GM12878 (cell line): Measurements from ENCODE around the gene SNCG. TPM values are rescaled to one million over a fixed set of nuclear protein-coding genes. Genes with fewer than 3 reads are reported as not detected.
"Not testable (repeated sequence)": the region's sequence is repeated elsewhere in the genome, so short reads cannot be mapped to it uniquely, and the experiment has no call there.

Experiments
- ATAC-seq: fragments of 200-7000 bp; cut with Tn5 transposase; 3 replicates; pipeline ENCODE4 v1.9.1; 2020; ENCODE audit warnings: mild to moderate bottlenecking, moderate library complexity
- BruUV-seq: library from RNA; stranded (reverse); fragments of 400-500 nt; replicated peaks from 2 replicates; lab custom pipeline; 2021; lab: Mats Ljungman, UMichigan
- CTCF ChIA-PET: fragments of 300-600 bp; sonication (Branson Sonifier 250); formaldehyde crosslinking; extraction: SDS; loops from one replicate; lab custom pipeline; 2021; ENCODE audit warnings: inconsistent platforms; lab: Yijun Ruan, JAX
- POLR2A ChIA-PET: fragments of 350-600 bp; formaldehyde crosslinking; extraction: SDS; loops from one replicate; lab custom pipeline; 2021; ENCODE audit warnings: inconsistent platforms; lab: Charles Lee
- RAD21 ChIA-PET: fragments of 300-600 bp; sonication (Branson Sonifier 250); formaldehyde crosslinking; loops from one replicate; lab custom pipeline; 2023; ENCODE audit warnings: antibody characterized with exemption; ENCODE audit not compliant: unreplicated experiment; lab: Charles Lee
- SMC1A ChIA-PET: fragments of 300-600 bp; sonication (Branson Sonifier 250); formaldehyde crosslinking; loops from one replicate; lab custom pipeline; 2023; ENCODE audit not compliant: unreplicated experiment, uncharacterized antibody; lab: Charles Lee
- DNase-seq: peaks from one replicate; pipeline ENCODE4 v3.0.0-alpha.2; 2011; ENCODE audit warnings: low read depth, low spot score
- FAIRE-seq: peaks from 3 replicates; lab custom pipeline; 2011; peaks lifted over from hg19 to GRCh38; lab: Jason Lieb, UNC
- H2AFZ ChIP-seq: 2 replicates; pipeline ENCODE4 v1.6.0; 2011; ENCODE audit warnings: low read depth, low read length, control low read depth; ENCODE audit not compliant: control insufficient read depth
- H3K27ac ChIP-seq: 2 replicates; pipeline ENCODE4 v1.5.1; 2011; ENCODE audit warnings: control low read depth; ENCODE audit not compliant: control insufficient read depth, insufficient read depth
- H3K27me3 ChIP-seq, 2 experiments: replicated peaks in 1 of 2; 2 replicates each; pipeline versions ENCODE4 v1.6.0 to v1.6.1; 2011; ENCODE audit warnings: low read length in 1 of 2; ENCODE audit not compliant: control insufficient read depth in 2 of 2, insufficient read depth in 2 of 2
- H3K36me3 ChIP-seq, 2 experiments: 2 replicates each; pipeline ENCODE4 v1.5.1; 2011; ENCODE audit warnings: low read length in 1 of 2; ENCODE audit not compliant: control insufficient read depth in 2 of 2, insufficient read depth in 2 of 2
- H3K4me1 ChIP-seq: 2 replicates; pipeline ENCODE4 v1.6.1; 2011; ENCODE audit warnings: mild to moderate bottlenecking, low read length, moderate library complexity, mixed read lengths; ENCODE audit not compliant: control insufficient read depth, insufficient read depth
- H3K4me2 ChIP-seq: 2 replicates; pipeline ENCODE4 v1.6.0; 2011; ENCODE audit warnings: control low read depth; ENCODE audit not compliant: control insufficient read depth, insufficient read depth
- H3K4me3 ChIP-seq: fragments of 200-600 bp; sonication (generic); 2 replicates; pipeline ENCODE4 v1.5.1; 2016
- H3K79me2 ChIP-seq: 2 replicates; pipeline ENCODE4 v1.6.0; 2011; ENCODE audit warnings: low read length; ENCODE audit not compliant: control insufficient read depth, insufficient read depth
- H3K9ac ChIP-seq: 2 replicates; pipeline ENCODE4 v1.8.0; 2011; ENCODE audit warnings: low read length, control low read depth, mixed read lengths; ENCODE audit not compliant: control insufficient read depth, insufficient read depth
- H3K9me3 ChIP-seq: replicated peaks from 3 replicates; pipeline ENCODE4 v1.5.1; 2011; ENCODE audit warnings: mild to moderate bottlenecking, low read length; ENCODE audit not compliant: control insufficient read depth, insufficient read depth
- H4K20me1 ChIP-seq: 2 replicates; pipeline ENCODE4 v1.6.0; 2011; ENCODE audit not compliant: control insufficient read depth, insufficient read depth
- ASH2L ChIP-seq: fragments of 300-600, 200-600 bp; sonication (generic); IDR thresholded peaks from 2 replicates; pipeline ENCODE4 v1.6.1; 2017; ENCODE audit warnings: low read depth, mild to moderate bottlenecking, borderline replicate concordance
- ATF7 ChIP-seq: fragments of 450-650 bp; IDR thresholded peaks from 2 replicates; pipeline ENCODE4 v1.6.1; 2016; ENCODE audit warnings: low read depth, mild to moderate bottlenecking
- CREB1 ChIP-seq: IDR thresholded peaks from 2 replicates; pipeline ENCODE4 v1.6.1; 2012; ENCODE audit warnings: low read depth, mild to moderate bottlenecking, inconsistent platforms
- DPF2 ChIP-seq: fragments of 450-650 bp; IDR thresholded peaks from 2 replicates; pipeline ENCODE4 v1.6.1; 2017; ENCODE audit warnings: mild to moderate bottlenecking
- JUNB ChIP-seq: IDR thresholded peaks from 2 replicates; pipeline ENCODE4 v1.6.1; 2016; ENCODE audit warnings: antibody characterized with exemption, mild to moderate bottlenecking
- NFXL1 ChIP-seq: fragments of 450-650 bp; IDR thresholded peaks from 2 replicates; pipeline ENCODE4 v1.6.1; 2017; ENCODE audit warnings: antibody characterized with exemption, mild to moderate bottlenecking, borderline replicate concordance
- PAX8 ChIP-seq: fragments of 450-650 bp; IDR thresholded peaks from 2 replicates; pipeline ENCODE4 v1.6.1; 2017; ENCODE audit warnings: mild to moderate bottlenecking, moderate library complexity
- SIN3A ChIP-seq: IDR thresholded peaks from 2 replicates; pipeline ENCODE4 v1.6.1; 2012; ENCODE audit warnings: low read depth, low read length, improper control_type of control experiment
- ZBED1 ChIP-seq: IDR thresholded peaks from 2 replicates; pipeline ENCODE4 v1.6.1; 2016; ENCODE audit warnings: borderline replicate concordance
- ZZZ3 ChIP-seq: IDR thresholded peaks from 2 replicates; pipeline ENCODE4 v1.6.1; 2011; ENCODE audit warnings: low read depth; ENCODE audit not compliant: control insufficient read depth, insufficient read length
- WGBS: methylation state at CpG from one replicate; pipeline ENCODE4 v1.1.6; 2016; ENCODE audit warnings: low lambda C conversion rate; ENCODE audit not compliant: insufficient replicate concordance, insufficient coverage; ENCODE audit errors: missing lambda C conversion rate; 5-methylcytosine and 5-hydroxymethylcytosine counted together
- in situ Hi-C: fragments of 300-500 bp; cut with MboI; formaldehyde crosslinking; loops from 9 replicates; pipeline ENCODE4 v1.14.3; 2018; ENCODE audit warnings: mixed read lengths
- intact Hi-C: fragments of 100-400 bp; cut with micrococcal nuclease; formaldehyde crosslinking; loops from one replicate; pipeline ENCODE4 v1.14.2; 2022; ENCODE audit not compliant: unreplicated experiment
- polyA plus RNA-seq, 11 experiments: library from polyadenylated mRNA; depleted of rRNA in 4 of 11; unstranded in 6 of 11; stranded (reverse) in 5 of 11; fragments of >200 nt; fragmentation: Nextera tagmentation in 4 of 11; fragmentation: Illumina TruSeq in 1 of 11; extraction: Ambion mirVana in 4 of 11; extraction: Trizol in 1 of 11; gene quantifications; 1 replicate in 1 of 11; 2 replicates in 10 of 11; pipeline versions ENCODE4 v1.2.1 to v1.2.3, GENCODE V29; 2011 to 2016; ENCODE audit warnings: inconsistent platforms in 2 of 11, missing spikeins in 2 of 11, low read depth in 1 of 11
- total RNA-seq, 4 experiments: library from RNA; depleted of rRNA in 3 of 4; stranded (reverse); fragments of >200 nt in 3 of 4; fragmentation: Illumina TruSeq in 1 of 4; extraction: Trizol in 1 of 4; gene quantifications; 2 replicates each; pipeline versions ENCODE4 v1.2.1 to v1.2.3, GENCODE V29; 2013 to 2021
- TF ChIP-seq, protein P1 (sequence below): IDR thresholded peaks from 2 replicates; pipeline ENCODE4 v1.6.1; 2012; ENCODE audit warnings: improper control_type of control experiment, low read depth, low read length; ENCODE audit not compliant: insufficient replicate concordance
- TF ChIP-seq, protein P2 (sequence below): fragments of 450-650 bp; IDR thresholded peaks from 2 replicates; pipeline ENCODE4 v1.6.1; 2017; ENCODE audit warnings: borderline replicate concordance
- TF ChIP-seq, protein P3 (sequence below): fragments of 150-350 bp; IDR thresholded peaks from 2 replicates; pipeline ENCODE4 v1.6.1; 2014; ENCODE audit warnings: mild to moderate bottlenecking, low read depth, low read length
- TF ChIP-seq, protein P4 (sequence below): fragments of 450-650 bp; IDR thresholded peaks from 2 replicates; pipeline ENCODE4 v1.6.1; 2016; ENCODE audit warnings: mild to moderate bottlenecking
- TF ChIP-seq, protein P5 (sequence below): IDR thresholded peaks from 2 replicates; pipeline ENCODE4 v1.6.1; 2012; ENCODE audit warnings: low read length, inconsistent platforms

The SNCG gene
- total and polyA plus RNA-seq, 10 of the 15 experiments (the other 5 are each of a cell fraction or from before 2014, with no cell fraction given): 0.22 to 1.3 (median 0.42) TPM; not detected in 6

DNA sequence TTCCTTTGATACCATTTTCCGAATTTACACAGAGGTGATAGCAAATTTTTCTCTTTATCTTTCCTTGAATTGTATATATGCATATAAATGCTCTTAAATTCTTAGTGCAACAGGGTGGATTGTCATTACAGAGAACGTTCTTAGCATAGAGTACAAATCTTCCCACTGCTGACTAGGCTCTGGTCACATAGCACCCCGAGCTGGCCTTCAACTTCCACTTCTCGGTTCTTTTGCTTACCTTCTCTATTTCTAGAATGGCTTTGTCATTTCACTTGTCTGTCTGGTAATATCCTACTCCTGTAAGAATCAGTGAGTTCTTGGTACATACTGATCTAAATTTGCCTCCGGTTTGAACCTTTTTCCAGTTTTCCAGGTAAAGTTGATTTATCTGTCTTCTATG lies 23.3 kb downstream of the SNCG start (continued):
- TF ChIP-seq, protein P1, sequence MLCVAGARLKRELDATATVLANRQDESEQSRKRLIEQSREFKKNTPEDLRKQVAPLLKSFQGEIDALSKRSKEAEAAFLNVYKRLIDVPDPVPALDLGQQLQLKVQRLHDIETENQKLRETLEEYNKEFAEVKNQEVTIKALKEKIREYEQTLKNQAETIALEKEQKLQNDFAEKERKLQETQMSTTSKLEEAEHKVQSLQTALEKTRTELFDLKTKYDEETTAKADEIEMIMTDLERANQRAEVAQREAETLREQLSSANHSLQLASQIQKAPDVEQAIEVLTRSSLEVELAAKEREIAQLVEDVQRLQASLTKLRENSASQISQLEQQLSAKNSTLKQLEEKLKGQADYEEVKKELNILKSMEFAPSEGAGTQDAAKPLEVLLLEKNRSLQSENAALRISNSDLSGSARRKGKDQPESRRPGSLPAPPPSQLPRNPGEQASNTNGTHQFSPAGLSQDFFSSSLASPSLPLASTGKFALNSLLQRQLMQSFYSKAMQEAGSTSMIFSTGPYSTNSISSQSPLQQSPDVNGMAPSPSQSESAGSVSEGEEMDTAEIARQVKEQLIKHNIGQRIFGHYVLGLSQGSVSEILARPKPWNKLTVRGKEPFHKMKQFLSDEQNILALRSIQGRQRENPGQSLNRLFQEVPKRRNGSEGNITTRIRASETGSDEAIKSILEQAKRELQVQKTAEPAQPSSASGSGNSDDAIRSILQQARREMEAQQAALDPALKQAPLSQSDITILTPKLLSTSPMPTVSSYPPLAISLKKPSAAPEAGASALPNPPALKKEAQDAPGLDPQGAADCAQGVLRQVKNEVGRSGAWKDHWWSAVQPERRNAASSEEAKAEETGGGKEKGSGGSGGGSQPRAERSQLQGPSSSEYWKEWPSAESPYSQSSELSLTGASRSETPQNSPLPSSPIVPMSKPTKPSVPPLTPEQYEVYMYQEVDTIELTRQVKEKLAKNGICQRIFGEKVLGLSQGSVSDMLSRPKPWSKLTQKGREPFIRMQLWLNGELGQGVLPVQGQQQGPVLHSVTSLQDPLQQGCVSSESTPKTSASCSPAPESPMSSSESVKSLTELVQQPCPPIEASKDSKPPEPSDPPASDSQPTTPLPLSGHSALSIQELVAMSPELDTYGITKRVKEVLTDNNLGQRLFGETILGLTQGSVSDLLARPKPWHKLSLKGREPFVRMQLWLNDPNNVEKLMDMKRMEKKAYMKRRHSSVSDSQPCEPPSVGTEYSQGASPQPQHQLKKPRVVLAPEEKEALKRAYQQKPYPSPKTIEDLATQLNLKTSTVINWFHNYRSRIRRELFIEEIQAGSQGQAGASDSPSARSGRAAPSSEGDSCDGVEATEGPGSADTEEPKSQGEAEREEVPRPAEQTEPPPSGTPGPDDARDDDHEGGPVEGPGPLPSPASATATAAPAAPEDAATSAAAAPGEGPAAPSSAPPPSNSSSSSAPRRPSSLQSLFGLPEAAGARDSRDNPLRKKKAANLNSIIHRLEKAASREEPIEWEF: no peak
- TF ChIP-seq ATF7 (no peak), DPF2 (no peak), ASH2L (no peak), ZBED1 (no peak), SIN3A (no peak), ZZZ3 (no peak), CREB1 (no peak), JUNB (no peak), PAX8 (no peak), NFXL1 (no peak)
- TF ChIP-seq, protein P2, sequence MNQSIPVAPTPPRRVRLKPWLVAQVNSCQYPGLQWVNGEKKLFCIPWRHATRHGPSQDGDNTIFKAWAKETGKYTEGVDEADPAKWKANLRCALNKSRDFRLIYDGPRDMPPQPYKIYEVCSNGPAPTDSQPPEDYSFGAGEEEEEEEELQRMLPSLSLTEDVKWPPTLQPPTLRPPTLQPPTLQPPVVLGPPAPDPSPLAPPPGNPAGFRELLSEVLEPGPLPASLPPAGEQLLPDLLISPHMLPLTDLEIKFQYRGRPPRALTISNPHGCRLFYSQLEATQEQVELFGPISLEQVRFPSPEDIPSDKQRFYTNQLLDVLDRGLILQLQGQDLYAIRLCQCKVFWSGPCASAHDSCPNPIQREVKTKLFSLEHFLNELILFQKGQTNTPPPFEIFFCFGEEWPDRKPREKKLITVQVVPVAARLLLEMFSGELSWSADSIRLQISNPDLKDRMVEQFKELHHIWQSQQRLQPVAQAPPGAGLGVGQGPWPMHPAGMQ: no peak
- TF ChIP-seq, protein P3, sequence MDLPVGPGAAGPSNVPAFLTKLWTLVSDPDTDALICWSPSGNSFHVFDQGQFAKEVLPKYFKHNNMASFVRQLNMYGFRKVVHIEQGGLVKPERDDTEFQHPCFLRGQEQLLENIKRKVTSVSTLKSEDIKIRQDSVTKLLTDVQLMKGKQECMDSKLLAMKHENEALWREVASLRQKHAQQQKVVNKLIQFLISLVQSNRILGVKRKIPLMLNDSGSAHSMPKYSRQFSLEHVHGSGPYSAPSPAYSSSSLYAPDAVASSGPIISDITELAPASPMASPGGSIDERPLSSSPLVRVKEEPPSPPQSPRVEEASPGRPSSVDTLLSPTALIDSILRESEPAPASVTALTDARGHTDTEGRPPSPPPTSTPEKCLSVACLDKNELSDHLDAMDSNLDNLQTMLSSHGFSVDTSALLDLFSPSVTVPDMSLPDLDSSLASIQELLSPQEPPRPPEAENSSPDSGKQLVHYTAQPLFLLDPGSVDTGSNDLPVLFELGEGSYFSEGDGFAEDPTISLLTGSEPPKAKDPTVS: no peak
- TF ChIP-seq, protein P4, sequence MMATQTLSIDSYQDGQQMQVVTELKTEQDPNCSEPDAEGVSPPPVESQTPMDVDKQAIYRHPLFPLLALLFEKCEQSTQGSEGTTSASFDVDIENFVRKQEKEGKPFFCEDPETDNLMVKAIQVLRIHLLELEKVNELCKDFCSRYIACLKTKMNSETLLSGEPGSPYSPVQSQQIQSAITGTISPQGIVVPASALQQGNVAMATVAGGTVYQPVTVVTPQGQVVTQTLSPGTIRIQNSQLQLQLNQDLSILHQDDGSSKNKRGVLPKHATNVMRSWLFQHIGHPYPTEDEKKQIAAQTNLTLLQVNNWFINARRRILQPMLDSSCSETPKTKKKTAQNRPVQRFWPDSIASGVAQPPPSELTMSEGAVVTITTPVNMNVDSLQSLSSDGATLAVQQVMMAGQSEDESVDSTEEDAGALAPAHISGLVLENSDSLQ: no peak
- TF ChIP-seq, protein P5, sequence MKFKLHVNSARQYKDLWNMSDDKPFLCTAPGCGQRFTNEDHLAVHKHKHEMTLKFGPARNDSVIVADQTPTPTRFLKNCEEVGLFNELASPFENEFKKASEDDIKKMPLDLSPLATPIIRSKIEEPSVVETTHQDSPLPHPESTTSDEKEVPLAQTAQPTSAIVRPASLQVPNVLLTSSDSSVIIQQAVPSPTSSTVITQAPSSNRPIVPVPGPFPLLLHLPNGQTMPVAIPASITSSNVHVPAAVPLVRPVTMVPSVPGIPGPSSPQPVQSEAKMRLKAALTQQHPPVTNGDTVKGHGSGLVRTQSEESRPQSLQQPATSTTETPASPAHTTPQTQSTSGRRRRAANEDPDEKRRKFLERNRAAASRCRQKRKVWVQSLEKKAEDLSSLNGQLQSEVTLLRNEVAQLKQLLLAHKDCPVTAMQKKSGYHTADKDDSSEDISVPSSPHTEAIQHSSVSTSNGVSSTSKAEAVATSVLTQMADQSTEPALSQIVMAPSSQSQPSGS: no peak

DNA sequence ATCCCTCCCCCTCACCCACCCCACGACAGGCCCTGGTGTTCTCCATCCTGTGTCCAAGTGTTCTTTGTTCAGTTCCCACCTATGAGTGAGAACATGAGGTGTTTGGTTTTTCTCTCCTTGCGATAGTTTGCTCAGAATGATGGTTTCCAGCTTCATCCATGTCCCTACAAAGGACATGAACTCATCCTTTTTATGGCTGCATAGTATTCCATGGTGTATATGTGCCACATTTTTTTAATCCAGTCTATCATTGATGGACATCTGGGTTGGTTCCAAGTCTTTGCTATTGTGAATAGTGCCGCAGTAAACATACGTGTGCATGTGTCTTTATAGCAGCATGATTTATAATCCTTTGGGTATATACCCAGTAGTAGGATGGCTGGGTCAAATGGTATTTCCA lies 26.1 kb downstream of the SNCG start:
- H3K9me3 ChIP-seq, ATAC-seq, DNase-seq, H3K79me2 ChIP-seq, H3K9ac ChIP-seq, FAIRE-seq, intact Hi-C loops, POLR2A ChIA-PET, CTCF ChIA-PET, RAD21 ChIA-PET, in situ Hi-C loops, H3K27ac ChIP-seq, H3K4me3 ChIP-seq, BruUV-seq, H3K27me3 ChIP-seq, H3K4me1 ChIP-seq, H4K20me1 ChIP-seq, H2AFZ ChIP-seq, H3K4me2 ChIP-seq, H3K36me3 ChIP-seq: not testable (repeated sequence)
- 53% methylated on average over 4 of the region's 4 CpGs for WGBS
- SMC1A ChIA-PET: interaction anchor here (0.6 kb wide), 1 partner anchor 211 kb away, joined by 3 read pairs; no protein-coding TSS in a partner anchor
